ENCODE measurements around the gene SIDT2. TPM values are rescaled to one million over a fixed set of nuclear protein-coding genes. Genes with fewer than 3 reads are reported as not detected.

SIDT2 gene
- polyA plus RNA-seq, 1 donor from 2014 or later, result 11.1 TPM

- no peaks in the 10 kb centered on the region for H3K79me2 ChIP-seq (replicated peaks; ENCODE audit: insufficient read depth, low read length)
- no peaks in the 10 kb centered on the region for H4K20me1 ChIP-seq (ENCODE audit: insufficient read depth)
- H3K9me2 ChIP-seq (ENCODE audit: insufficient read depth, low read length), result no peaks in the 10 kb centered on the region
- TF ChIP-seq SMC3 (conservative IDR thresholded peaks at IDR 0.05; ENCODE audit: poor library complexity), result no peak
- no peak for TF ChIP-seq EP300 (conservative IDR thresholded peaks at IDR 0.05; ENCODE audit: poor library complexity, severe bottlenecking)
- TF ChIP-seq CTCF (IDR thresholded peaks at IDR 0.05; ENCODE audit: poor library complexity, severe bottlenecking), result no peak
- no peak for TF ChIP-seq MXI1 (conservative IDR thresholded peaks at IDR 0.05; ENCODE audit: poor library complexity, severe bottlenecking)
- no peak overlapping the region for H3K27ac ChIP-seq (ENCODE audit: low read length)
- H2AFZ ChIP-seq (ENCODE audit: low read depth, low read length), result no peak overlapping the region
- H3F3A ChIP-seq (ENCODE audit: insufficient read depth, low read length, poor library complexity, severe bottlenecking), result no peaks in the 10 kb centered on the region
- no peaks in the 10 kb centered on the region for H3K36me3 ChIP-seq (ENCODE audit: insufficient read depth, low read length)
- no peak overlapping the region for H3K4me3 ChIP-seq (ENCODE audit: low read length)
- no peak overlapping the region for H3K4me2 ChIP-seq (ENCODE audit: low read length)
- no peak overlapping the region for H3K9ac ChIP-seq (ENCODE audit: low read length)
- H3K27me3 ChIP-seq (ENCODE audit: insufficient read depth, low read depth, low read length), result no peaks in the 10 kb centered on the region
- H3K9me3 ChIP-seq (ENCODE audit: low read length), result no peaks in the 10 kb centered on the region
Observed at GRCh38 chr11:117217141-117218084, 38.9 kb downstream of the SIDT2 start.

DNA sequence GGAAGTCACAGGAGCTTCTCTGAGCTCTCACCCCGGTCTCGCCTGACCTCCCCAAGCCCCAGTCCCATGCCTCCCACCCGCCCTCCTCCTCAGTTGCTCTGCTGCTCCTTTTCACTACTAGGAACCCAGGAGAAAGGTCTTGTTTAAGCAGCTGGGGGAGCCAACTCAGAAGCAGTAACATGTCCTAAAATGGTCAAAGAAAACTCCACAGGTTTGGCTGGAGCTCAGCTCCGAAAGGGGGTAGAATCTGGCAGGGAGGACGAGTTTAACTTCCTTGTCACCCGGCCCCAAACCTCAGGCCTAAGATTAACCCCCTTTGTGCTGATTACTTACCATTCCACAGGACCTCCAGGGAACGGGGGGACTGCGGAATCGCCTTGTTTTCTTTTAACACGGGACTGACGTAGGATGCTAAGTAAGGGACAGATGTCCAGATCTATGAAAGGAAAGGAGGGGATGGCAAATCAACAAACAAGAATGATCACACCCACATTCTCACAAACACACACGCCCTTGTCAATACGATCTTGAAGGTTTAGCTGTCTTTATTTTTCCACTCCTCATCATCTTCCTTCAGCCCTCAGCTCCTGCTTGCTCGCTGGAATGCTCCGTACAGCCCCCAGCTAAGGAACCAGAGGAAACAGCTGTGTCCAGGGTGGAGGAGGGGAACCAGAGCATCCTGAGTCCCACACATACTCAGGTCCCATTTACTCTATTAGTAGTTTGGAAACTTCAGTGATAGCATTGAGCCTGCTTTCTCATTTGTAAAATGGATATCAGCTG, 39.8 kb downstream of the SIDT2 start:
- no peaks in the 10 kb centered on the region for H3K79me2 ChIP-seq (replicated peaks; ENCODE audit: insufficient read depth, low read length)
- no peaks in the 10 kb centered on the region for H3K9me2 ChIP-seq (ENCODE audit: insufficient read depth, low read length)
- no peak overlapping the region for H3K4me2 ChIP-seq (ENCODE audit: low read length)
- H3K9ac ChIP-seq (ENCODE audit: low read length), result no peak overlapping the region
- no peak overlapping the region for H3K4me3 ChIP-seq (ENCODE audit: low read length)
- no peaks in the 10 kb centered on the region for H3K36me3 ChIP-seq (ENCODE audit: insufficient read depth, low read length)
- no peak overlapping the region for H2AFZ ChIP-seq (ENCODE audit: low read depth, low read length)
- H3F3A ChIP-seq (ENCODE audit: insufficient read depth, low read length, poor library complexity, severe bottlenecking), result no peaks in the 10 kb centered on the region
- H3K27me3 ChIP-seq (ENCODE audit: insufficient read depth, low read depth, low read length), result no peaks in the 10 kb centered on the region
- no peaks in the 10 kb centered on the region for H3K9me3 ChIP-seq (ENCODE audit: low read length)
- H3K27ac ChIP-seq (ENCODE audit: low read length), result no peak overlapping the region
- TF ChIP-seq REST (IDR thresholded peaks at IDR 0.05; ENCODE audit: borderline replicate concordance), result no peak
- TF ChIP-seq EZH2 (IDR thresholded peaks at IDR 0.05; ENCODE audit: borderline replicate concordance, insufficient read depth, low read length, poor library complexity, severe bottlenecking), result no peak
- no peak for TF ChIP-seq RAD21 (conservative IDR thresholded peaks at IDR 0.05)
- no peak for TF ChIP-seq SMC3 (conservative IDR thresholded peaks at IDR 0.05; ENCODE audit: poor library complexity)
- TF ChIP-seq EP300 (conservative IDR thresholded peaks at IDR 0.05; ENCODE audit: poor library complexity, severe bottlenecking), result no peak
- no peak for TF ChIP-seq CTCF (IDR thresholded peaks at IDR 0.05; ENCODE audit: poor library complexity, severe bottlenecking)
- TF ChIP-seq TAF1 (IDR thresholded peaks at IDR 0.05; ENCODE audit: low read depth), result no peak
- TF ChIP-seq MXI1 (conservative IDR thresholded peaks at IDR 0.05; ENCODE audit: poor library complexity, severe bottlenecking), result no peak
- TF ChIP-seq POLR2AphosphoS5 (IDR thresholded peaks at IDR 0.05), result no peak
- no peaks in the 10 kb centered on the region for H4K20me1 ChIP-seq (ENCODE audit: insufficient read depth)

Data from neural cell (in vitro differentiated cells).